ENCODE data around the gene ZBTB47.

DNA sequence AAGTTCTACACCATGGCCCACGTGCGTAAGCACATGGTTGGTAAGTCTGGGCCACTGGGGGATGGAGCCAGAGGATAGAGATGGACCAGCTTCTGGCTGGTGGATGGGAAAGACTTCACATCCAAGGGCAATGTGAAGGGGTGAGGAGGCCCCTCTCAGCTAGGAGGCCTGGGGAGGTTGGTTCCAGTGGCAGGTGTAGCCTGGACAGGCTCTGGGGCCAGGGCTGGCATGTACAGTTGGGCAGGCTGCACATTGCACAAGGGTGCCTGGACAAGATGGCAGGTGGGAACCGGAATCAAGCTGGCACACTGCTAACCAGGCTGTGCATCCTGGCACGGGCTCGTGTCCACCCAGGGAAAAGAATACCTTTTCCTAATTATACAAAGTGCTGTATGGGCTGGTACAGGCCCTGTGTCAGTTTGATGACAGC, 8.1 kb downstream of the ZBTB47 start:
- TF ChIP-seq POLR2A (IDR thresholded peaks at IDR 0.05; ENCODE audit: low read depth, low read length): no peak
- no peak for TF ChIP-seq POLR2AphosphoS5 (IDR thresholded peaks at IDR 0.05; ENCODE audit: insufficient read depth, low read depth, low read length)
- TF ChIP-seq, protein P1, sequence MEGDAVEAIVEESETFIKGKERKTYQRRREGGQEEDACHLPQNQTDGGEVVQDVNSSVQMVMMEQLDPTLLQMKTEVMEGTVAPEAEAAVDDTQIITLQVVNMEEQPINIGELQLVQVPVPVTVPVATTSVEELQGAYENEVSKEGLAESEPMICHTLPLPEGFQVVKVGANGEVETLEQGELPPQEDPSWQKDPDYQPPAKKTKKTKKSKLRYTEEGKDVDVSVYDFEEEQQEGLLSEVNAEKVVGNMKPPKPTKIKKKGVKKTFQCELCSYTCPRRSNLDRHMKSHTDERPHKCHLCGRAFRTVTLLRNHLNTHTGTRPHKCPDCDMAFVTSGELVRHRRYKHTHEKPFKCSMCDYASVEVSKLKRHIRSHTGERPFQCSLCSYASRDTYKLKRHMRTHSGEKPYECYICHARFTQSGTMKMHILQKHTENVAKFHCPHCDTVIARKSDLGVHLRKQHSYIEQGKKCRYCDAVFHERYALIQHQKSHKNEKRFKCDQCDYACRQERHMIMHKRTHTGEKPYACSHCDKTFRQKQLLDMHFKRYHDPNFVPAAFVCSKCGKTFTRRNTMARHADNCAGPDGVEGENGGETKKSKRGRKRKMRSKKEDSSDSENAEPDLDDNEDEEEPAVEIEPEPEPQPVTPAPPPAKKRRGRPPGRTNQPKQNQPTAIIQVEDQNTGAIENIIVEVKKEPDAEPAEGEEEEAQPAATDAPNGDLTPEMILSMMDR (IDR thresholded peaks at IDR 0.05; ENCODE audit: extremely low read depth in 1 of 2, insufficient read depth in 1 of 2, low read depth in 1 of 2, low read length in 2 of 2): no peak
- TF ChIP-seq MYC (IDR thresholded peaks at IDR 0.05; ENCODE audit: low read depth, low read length): no peak
- TF ChIP-seq EZH2 (IDR thresholded peaks at IDR 0.05; ENCODE audit: borderline replicate concordance, low read depth, low read length, severe bottlenecking): no peak
- TF ChIP-seq MAX (IDR thresholded peaks at IDR 0.05; ENCODE audit: insufficient read depth, insufficient read length): no peak
- no peak for TF ChIP-seq JUN (IDR thresholded peaks at IDR 0.05; ENCODE audit: borderline replicate concordance, insufficient read depth, insufficient read length, low read depth)
